Stimulated activated naive CD8-positive, alpha-beta T cell treated with anti-CD3 and anti-CD28 coated beads, Interleukin-15, Interleukin-2, amounts not matched to agents 100 ng/mL and 50 ng/mL, for 24 hours (primary cell): Measurements from ENCODE around the gene SLCO3A1.

Source experiments
- H3K27ac Mint-ChIP-seq: one replicate; pipeline ENCODE4 v1.8.0; 2021; ENCODE audit warnings: mild to moderate bottlenecking, mixed read lengths
- H3K27me3 Mint-ChIP-seq: one replicate; pipeline ENCODE4 v1.8.0; 2021; ENCODE audit warnings: mixed read lengths
- H3K36me3 Mint-ChIP-seq: one replicate; pipeline ENCODE4 v1.8.0; 2021; ENCODE audit warnings: low read depth, mixed read lengths
- H3K4me1 Mint-ChIP-seq: one replicate; pipeline ENCODE4 v1.8.0; 2021; ENCODE audit warnings: low read depth, mixed read lengths
- H3K4me3 Mint-ChIP-seq: one replicate; pipeline ENCODE4 v1.8.0; 2021; ENCODE audit warnings: mild to moderate bottlenecking, mixed read lengths
- H3K9me3 Mint-ChIP-seq: one replicate; pipeline ENCODE4 v1.8.0; 2021; ENCODE audit warnings: mixed read lengths

SLCO3A1 gene

DNA sequence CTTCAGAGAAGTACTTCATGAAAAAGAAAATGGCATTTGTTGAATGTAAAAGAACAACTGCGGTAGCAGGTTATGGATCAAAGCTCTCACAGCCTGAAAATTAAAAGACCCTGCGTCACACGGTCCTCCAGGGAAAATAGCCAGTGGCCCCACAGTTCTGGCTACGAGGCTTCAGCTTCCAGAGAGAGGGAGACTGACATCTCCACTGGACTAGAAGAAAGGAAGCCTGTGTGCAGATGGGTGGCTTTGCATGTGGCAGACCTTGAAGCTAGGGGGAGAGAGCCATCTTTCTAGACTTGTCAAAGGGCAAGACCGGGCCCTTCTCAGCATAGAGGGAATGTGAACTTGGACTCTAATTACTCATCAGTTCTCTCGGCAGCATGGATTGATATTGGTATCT, 159.4 kb downstream of the SLCO3A1 start:
- Mint-ChIP-seq H3K36me3 (no peaks in the 10 kb centered on the region), H3K9me3 (no peaks in the 10 kb centered on the region), H3K27ac (no peak overlapping the region), H3K27me3 (no peaks in the 10 kb centered on the region), H3K4me1 (peaks cover 53% of the 10 kb centered on the region), H3K4me3 (no peak overlapping the region)

DNA sequence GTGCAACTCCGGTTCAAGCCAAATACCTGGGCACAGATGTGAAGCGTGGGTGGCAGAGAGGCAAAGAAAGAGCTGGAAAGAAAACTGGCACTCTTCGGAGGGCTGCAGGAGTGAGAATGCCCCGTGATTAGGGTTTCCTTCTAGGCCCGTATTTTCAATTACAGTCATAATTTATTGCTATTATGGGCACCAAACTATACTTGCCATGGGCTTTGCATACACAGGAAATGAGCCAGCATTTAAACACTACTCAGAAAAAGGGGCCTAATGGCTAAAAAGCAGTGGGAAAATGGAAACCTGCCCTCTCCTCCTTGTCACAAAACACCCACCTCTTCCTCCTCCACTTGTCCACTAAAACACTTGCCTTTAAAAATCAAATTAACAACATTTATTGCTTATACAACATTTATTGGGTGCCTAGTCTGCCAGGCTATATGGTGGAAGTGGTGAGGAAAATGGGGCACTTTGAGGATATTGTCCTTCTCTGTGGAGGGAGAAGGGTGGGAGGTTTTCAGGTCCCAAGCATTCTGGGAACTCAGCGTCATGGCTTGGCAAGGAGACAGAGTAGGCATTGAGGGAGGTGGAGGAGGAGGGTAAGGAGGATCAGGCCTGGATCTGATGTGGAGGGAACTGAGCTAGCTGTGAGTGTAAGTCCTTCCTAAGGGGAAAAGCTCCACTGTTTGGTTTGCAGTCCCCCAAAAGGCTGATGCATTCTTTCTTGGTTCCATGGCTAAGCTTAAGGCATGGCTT, 160.9 kb downstream of the SLCO3A1 start:
- Mint-ChIP-seq H3K4me3 (no peak overlapping the region), H3K36me3 (no peaks in the 10 kb centered on the region), H3K4me1 (peaks cover 38% of the 10 kb centered on the region), H3K27ac (no peak overlapping the region), H3K27me3 (no peaks in the 10 kb centered on the region), H3K9me3 (no peaks in the 10 kb centered on the region)

DNA sequence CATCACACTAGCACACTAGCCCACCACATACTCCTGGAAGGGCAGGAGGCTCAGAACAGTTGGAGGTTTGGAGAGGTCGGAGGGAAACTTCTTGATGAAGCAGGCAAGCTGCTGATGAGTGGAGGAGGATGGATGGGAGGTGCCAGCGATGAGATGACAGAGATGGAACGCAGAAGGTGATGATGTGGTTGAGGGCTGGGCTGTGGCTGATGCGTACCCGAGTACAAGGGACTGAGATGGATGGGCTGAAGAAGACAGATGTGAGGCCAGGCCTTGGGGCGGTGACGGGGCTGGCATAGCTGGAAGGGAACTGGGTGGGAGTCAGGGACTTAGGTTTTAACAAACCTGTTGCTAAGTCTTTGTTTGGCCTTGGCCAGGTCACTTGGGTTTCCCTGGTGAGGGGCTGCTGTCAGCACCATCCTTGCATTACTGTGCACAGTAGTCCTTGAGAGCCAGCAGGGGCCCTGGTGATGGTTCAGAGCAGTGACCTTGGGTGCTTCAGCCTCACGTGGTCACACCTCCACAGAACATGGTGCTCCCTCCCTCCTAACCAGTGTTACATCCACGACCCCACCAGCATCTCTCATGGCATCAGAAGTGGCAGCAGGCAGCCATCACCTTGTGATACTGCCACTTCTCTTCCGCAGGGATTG, 164.5 kb downstream of the SLCO3A1 start:
- Mint-ChIP-seq H3K9me3 (no peaks in the 10 kb centered on the region), H3K4me1 (peaks cover 22% of the 10 kb centered on the region), H3K27me3 (no peaks in the 10 kb centered on the region), H3K27ac (no peak overlapping the region), H3K4me3 (no peak overlapping the region), H3K36me3 (no peaks in the 10 kb centered on the region)

DNA sequence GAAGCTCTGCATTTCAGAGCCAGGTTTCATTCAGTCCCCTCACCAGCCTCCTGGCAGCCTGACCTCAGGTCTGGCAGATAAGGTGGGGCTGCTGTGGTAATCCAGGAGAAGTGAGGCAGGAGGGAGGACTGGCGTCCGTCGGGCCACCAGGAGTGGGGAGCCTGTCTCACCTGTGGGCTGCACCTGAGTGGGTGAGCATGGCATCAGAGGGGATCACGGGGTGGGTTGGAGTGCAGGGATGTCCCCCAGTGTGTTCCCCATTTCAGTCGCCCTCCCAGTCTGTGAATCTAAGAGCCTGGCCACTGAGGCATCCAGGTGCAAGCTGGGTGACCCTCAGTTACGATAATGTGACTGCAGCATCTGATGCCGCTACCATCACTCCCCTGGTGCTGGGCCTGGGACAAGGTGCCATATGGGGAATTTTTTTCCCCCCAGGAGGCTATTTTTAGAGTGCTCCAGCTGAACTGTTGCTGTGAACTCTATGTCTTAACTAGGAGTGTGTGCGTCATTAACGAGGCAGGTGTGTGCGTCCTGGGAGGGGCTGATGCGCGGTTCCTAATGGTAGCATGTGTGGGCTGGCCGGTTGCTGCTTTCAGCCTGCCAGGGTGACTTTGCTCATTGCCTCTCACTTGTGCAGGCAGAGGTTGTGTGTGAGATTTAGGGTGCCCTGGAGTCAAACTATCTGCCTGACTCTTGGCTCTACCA, 165.2 kb downstream of the SLCO3A1 start:
- H3K27ac Mint-ChIP-seq: no peak overlapping the region
- H3K4me1 Mint-ChIP-seq: peaks cover 22% of the 10 kb centered on the region
- H3K9me3 Mint-ChIP-seq: no peaks in the 10 kb centered on the region
- H3K4me3 Mint-ChIP-seq: no peak overlapping the region
- H3K27me3 Mint-ChIP-seq: no peaks in the 10 kb centered on the region
- H3K36me3 Mint-ChIP-seq: no peaks in the 10 kb centered on the region

DNA sequence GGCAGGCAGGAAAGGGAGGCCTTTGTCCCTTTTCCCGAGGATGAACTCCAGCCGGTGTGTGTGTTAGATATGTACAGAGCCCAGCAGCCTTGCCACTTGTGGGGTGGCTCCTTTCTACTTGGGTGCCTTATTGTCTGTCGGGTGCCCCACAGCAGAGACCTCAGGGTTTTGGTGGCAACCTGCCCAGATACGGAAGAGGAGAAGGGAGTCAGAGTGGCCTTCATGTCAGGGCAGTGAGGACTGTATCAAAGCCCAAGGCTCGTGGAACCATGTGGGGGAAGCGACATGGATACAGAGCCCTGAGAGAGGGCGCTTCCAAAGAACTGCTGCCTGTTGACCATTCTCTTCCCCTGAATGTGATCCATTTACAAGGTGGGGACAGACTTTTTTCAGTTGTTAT, 166.2 kb downstream of the SLCO3A1 start:
- Mint-ChIP-seq H3K27me3 (no peaks in the 10 kb centered on the region), H3K36me3 (no peaks in the 10 kb centered on the region), H3K4me1 (peaks cover 14% of the 10 kb centered on the region), H3K27ac (no peak overlapping the region), H3K9me3 (no peaks in the 10 kb centered on the region), H3K4me3 (no peak overlapping the region)

DNA sequence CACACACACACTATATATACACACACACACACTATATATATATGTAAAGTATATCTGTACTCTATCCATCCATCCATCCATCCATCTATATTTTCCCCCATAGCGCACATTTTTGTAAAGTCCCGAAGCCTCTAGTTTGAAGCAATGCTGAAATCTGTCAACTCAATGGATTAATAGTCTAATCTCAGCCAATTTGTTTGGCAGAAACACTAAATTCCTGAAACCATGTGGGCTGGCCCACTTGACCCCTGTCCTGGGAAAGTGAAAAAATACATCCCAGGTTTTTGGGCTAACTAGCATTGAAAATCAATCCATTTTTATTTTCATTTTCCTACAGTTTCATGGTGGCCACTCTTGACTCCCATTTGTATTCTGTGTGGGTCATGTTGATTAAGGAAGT, 166.7 kb downstream of the SLCO3A1 start:
- Mint-ChIP-seq H3K4me3 (no peak overlapping the region), H3K27ac (no peak overlapping the region), H3K4me1 (peaks cover 12% of the 10 kb centered on the region), H3K36me3 (no peaks in the 10 kb centered on the region), H3K27me3 (no peaks in the 10 kb centered on the region), H3K9me3 (no peaks in the 10 kb centered on the region)

DNA sequence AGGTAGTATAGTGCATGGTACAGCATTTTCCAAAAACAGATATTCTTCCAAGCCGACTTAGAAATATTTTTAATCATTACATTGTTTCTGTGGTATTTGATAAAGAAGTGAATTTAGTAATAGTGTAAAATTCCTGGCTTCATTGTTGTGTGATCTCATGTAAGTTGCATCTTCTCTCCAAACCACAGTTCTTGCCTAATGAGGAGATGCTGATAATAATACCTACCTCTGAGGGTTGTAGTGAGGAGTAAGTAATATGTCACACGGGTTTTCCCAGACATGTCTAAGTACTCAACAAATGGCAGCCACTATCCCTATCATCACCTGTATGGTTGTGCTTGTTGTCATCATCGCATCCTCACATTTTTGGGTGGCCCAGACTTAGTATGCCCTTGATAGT, 167.3 kb downstream of the SLCO3A1 start:
- Mint-ChIP-seq H3K4me3 (no peak overlapping the region), H3K27ac (no peak overlapping the region), H3K36me3 (no peaks in the 10 kb centered on the region), H3K4me1 (peaks cover 12% of the 10 kb centered on the region), H3K27me3 (no peaks in the 10 kb centered on the region), H3K9me3 (no peaks in the 10 kb centered on the region)

DNA sequence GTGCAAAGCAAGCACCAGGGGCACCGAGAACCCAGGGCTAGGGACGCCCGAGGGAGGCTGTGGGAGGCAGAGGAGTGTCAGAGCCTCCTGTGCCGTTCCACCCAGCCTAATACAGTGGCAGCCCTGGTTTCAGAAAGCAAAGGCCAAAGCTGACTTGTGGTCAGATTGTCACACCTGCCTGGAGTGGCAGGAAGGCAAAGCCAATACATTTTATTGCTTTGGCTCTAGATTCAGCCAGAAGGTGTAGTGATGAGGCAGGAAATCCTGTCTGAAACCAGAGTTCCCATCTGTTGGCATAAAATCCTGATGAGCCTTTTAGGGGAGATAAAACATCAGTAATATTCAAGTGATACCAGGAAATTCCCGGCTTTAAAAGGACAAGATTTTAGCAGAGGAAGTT, 168.3 kb downstream of the SLCO3A1 start:
- H3K4me3 Mint-ChIP-seq: no peak overlapping the region
- no peaks in the 10 kb centered on the region for H3K27me3 Mint-ChIP-seq
- no peaks in the 10 kb centered on the region for H3K9me3 Mint-ChIP-seq
- H3K36me3 Mint-ChIP-seq: no peaks in the 10 kb centered on the region
- H3K4me1 Mint-ChIP-seq: peaks cover 12% of the 10 kb centered on the region
- no peak overlapping the region for H3K27ac Mint-ChIP-seq

DNA sequence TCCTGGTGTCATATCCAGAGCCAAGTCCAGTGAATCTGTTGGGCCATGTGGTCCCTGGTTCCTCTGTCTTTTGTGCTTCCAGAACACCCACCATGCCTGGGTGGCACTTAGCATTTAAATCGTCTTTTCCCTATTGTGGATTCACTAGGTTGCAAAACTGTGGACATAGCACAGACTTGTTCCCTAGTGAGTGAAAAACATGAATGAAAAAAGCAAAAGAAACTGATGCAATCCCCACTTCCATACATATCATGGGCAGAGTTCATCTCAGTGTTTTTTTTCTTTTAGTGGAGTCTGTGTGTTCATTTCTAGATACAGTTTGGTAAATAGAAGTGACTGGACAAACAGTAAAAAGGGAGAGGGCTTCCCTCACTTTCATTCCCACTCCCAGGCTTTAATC, 170.5 kb downstream of the SLCO3A1 start:
- H3K36me3 Mint-ChIP-seq: no peaks in the 10 kb centered on the region
- no peaks in the 10 kb centered on the region for H3K9me3 Mint-ChIP-seq
- no peaks in the 10 kb centered on the region for H3K27me3 Mint-ChIP-seq
- no peak overlapping the region for H3K4me3 Mint-ChIP-seq
- H3K27ac Mint-ChIP-seq: no peak overlapping the region
- peaks cover 12% of the 10 kb centered on the region for H3K4me1 Mint-ChIP-seq

DNA sequence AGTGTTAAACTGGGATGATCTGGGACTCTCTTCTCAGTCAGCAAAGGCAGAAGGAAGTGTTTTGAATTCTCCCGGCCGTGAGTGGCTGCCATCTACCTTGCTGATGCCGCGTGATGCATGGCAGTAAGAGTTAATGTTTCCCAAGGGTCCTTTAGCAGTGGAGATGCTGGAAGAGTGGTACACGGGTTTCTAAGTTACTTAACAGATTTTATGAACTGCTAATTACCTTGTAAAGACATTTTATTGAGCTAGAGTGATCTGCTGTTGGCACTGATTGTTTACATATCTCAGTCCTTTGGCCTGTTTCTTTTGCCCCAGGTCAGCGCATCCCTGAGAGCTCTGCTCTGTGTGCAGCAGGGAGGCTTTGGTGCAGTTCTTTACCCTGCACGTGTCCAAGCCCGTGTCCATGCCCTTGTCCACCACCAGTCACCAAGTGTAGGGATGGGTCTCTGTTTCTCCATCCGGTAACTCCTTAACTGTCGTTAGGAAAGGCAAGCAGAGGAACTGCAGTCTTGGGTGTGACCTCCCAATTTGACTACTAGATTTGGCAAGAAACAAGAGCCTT, 172.3 kb downstream of the SLCO3A1 start:
- Mint-ChIP-seq H3K9me3 (no peaks in the 10 kb centered on the region), H3K36me3 (no peaks in the 10 kb centered on the region), H3K4me1 (peaks cover 12% of the 10 kb centered on the region), H3K27ac (no peak overlapping the region), H3K27me3 (no peaks in the 10 kb centered on the region), H3K4me3 (no peak overlapping the region)

DNA sequence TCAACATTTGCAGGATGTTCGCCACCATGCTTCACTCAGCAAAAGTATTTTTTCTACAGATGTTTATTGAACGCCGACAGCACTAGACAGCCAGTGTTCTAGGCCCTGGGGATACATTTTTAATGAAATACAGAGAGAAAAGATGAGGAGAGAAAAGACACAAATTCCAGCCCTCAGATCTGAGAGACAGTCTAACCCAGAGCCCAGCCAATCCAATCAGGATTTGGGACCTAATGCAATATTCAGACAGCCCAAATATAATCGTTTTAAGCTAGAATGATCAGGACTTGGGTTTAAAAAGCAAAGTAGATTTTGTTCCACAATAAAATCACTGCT, 174.8 kb downstream of the SLCO3A1 start:
- Mint-ChIP-seq H3K36me3 (no peaks in the 10 kb centered on the region), H3K27me3 (no peaks in the 10 kb centered on the region), H3K27ac (no peak overlapping the region), H3K4me3 (no peak overlapping the region), H3K9me3 (no peaks in the 10 kb centered on the region), H3K4me1 (peaks cover 9% of the 10 kb centered on the region)

DNA sequence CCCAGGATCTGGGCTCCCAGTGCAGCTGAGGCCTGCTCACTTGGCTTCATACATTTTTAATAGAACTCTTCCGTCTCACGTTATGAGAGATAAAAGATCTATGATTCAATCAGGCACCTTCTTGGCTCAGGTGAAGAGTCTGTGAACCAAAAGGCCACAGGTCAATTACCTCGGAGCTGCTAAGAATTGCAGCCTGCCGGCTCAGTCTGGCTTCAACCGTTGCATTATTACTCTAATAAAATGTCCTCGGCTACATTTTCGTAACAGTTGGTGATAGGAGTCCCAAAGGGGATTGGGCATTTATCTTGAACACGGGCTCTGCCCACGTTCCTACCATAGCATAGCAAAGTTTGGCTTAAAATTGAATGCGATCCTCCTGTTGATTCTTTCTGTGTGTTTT, 176.3 kb downstream of the SLCO3A1 start:
- H3K9me3 Mint-ChIP-seq: no peaks in the 10 kb centered on the region
- no peaks in the 10 kb centered on the region for H3K27me3 Mint-ChIP-seq
- H3K36me3 Mint-ChIP-seq: no peaks in the 10 kb centered on the region
- peaks cover 11% of the 10 kb centered on the region for H3K4me1 Mint-ChIP-seq
- no peak overlapping the region for H3K27ac Mint-ChIP-seq
- H3K4me3 Mint-ChIP-seq: no peak overlapping the region

DNA sequence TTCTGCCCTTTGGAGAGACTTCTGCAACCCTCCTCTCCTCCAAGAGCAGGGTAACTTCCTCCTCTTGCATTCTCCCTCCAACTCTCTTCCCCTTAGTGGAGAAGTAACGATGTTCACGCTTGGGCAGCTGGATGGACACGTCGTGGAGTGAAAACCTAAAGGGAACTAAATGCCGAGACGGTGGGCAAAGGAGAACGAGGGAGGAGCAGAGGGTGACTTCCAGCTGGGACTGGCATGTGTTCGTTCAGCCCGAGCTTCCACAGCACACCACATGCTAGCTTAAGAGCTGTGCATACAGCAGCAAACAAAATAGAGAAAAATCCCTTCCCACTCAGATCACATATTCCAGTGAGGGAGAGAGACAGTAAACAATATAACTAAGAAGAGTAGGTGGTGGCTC, 179.8 kb downstream of the SLCO3A1 start:
- Mint-ChIP-seq H3K27me3 (no peaks in the 10 kb centered on the region), H3K9me3 (peaks cover 5% of the 10 kb centered on the region), H3K27ac (no peak overlapping the region), H3K4me3 (no peak overlapping the region), H3K36me3 (no peaks in the 10 kb centered on the region), H3K4me1 (peaks cover 11% of the 10 kb centered on the region)

DNA sequence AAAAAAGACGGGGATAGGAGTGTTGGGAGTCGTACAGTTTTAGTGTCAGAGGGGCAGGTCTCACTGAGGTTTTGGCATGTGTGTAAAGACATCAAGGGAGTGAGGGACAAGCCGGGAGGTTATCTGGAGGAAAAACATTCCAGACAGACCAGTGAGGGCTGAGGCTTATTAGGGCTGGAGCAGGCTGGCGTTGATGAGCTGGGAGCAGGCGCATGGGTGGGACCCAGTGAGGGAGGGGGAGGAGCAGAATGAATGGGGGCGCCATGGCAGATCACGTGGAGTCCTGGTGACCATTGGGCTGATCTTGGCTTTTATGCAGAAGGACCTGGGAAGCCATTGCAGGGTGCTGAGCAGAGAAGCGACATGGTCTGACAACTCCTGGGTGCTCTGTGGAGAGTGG, 180.2 kb downstream of the SLCO3A1 start:
- peaks cover 11% of the 10 kb centered on the region for H3K4me1 Mint-ChIP-seq
- H3K4me3 Mint-ChIP-seq: no peak overlapping the region
- no peaks in the 10 kb centered on the region for H3K27me3 Mint-ChIP-seq
- H3K9me3 Mint-ChIP-seq: peaks cover 5% of the 10 kb centered on the region
- no peak overlapping the region for H3K27ac Mint-ChIP-seq
- no peaks in the 10 kb centered on the region for H3K36me3 Mint-ChIP-seq

DNA sequence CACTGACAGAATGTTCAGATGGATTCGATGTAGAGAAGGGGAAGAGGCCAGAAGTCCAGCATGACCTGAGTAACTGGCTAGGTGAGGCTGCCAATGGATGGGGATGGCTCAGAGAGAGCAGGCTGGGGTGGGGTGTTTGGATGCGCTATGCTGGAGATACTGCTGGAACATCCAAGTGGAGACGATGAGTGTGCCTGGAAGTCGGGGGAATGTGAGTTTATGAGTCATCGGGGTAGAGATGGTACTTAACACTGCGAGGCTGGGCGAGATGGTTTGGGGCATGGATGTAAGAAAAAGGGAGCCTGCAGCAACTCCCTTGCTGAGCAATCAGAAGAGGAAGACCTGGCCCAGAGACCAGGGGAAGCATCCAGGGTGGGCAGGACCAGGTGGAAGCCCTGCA, 180.7 kb downstream of the SLCO3A1 start:
- H3K27me3 Mint-ChIP-seq: no peaks in the 10 kb centered on the region
- no peak overlapping the region for H3K4me3 Mint-ChIP-seq
- no peak overlapping the region for H3K27ac Mint-ChIP-seq
- H3K9me3 Mint-ChIP-seq: peaks cover 5% of the 10 kb centered on the region
- peaks cover 11% of the 10 kb centered on the region for H3K4me1 Mint-ChIP-seq
- no peaks in the 10 kb centered on the region for H3K36me3 Mint-ChIP-seq
